Stimulated activated naive B cell treated with anti-CD40 and anti-IgM and Interleukin-4, amounts not matched to agents 10 μg/mL and 1 μg/mL and 100 μg/mL, for 72 hours (primary cell): Measurements from ENCODE around the gene MRPL23.
A peak's percentile ranks its signal among the peaks of the same experiment; 100 is the strongest.

Source experiments
- ATAC-seq, 2 donors: fragments of 150-1000 bp; cut with Tn5 transposase; replicated peaks; 2 replicates each; pipeline ENCODE4 v1.10.0; 2021; ENCODE audit warnings: moderate library complexity in 1 of 2
- DNase-seq: peaks from one replicate; pipeline ENCODE4 v3.0.0; 2021
- H3K27ac Mint-ChIP-seq: one replicate; pipeline ENCODE4 v1.8.0; 2022; ENCODE audit warnings: mild to moderate bottlenecking, mixed read lengths
- H3K27me3 Mint-ChIP-seq, 2 donors: one replicate each; pipeline ENCODE4 v1.8.0; 2022; ENCODE audit warnings: mixed read lengths in 2 of 2
- H3K36me3 Mint-ChIP-seq, 2 donors: one replicate each; pipeline ENCODE4 v1.8.0; 2022; ENCODE audit warnings: mixed read lengths in 2 of 2, mild to moderate bottlenecking in 1 of 2
- H3K4me1 Mint-ChIP-seq, 2 donors: one replicate each; pipeline ENCODE4 v1.8.0; 2022; ENCODE audit warnings: mixed read lengths in 2 of 2, mild to moderate bottlenecking in 1 of 2
- H3K4me3 Mint-ChIP-seq, 2 donors: one replicate each; pipeline ENCODE4 v1.8.0; 2022; ENCODE audit warnings: mild to moderate bottlenecking in 2 of 2, mixed read lengths in 2 of 2, moderate library complexity in 1 of 2
- H3K9me3 Mint-ChIP-seq, 2 donors: one replicate each; pipeline ENCODE4 v1.8.0; 2022; ENCODE audit warnings: mixed read lengths in 2 of 2, mild to moderate bottlenecking in 1 of 2

MRPL23 gene

DNA sequence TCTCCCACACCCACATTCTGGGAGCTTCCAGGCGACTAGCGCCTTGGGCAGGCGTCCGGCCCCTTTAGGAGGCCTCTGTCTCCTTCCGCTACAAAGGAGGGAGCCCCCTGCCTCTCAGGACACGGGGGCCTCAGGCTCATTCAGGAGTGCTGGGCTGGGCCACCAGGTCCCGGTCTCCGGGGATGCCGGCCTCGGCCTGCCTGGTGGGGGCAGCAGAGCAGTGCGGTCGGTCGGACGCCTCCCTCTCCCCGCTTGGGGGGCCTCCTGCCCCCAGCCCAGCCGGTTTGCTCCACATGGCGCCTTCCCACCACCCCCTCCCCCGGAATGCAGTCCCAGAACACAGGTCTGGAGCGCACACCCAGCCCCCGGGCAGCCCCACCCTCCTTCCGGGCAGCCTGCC, 21.9 kb downstream of the MRPL23 start:
- Mint-ChIP-seq H3K4me1 (no peaks in the 10 kb centered on the region), H3K27me3 (no peaks in the 10 kb centered on the region), H3K27ac (no peak overlapping the region), H3K4me3 (no peak overlapping the region), H3K36me3 (no peaks in the 10 kb centered on the region), H3K9me3 (no peaks in the 10 kb centered on the region)
- no peak for ATAC-seq
- DNase-seq, result no peak

DNA sequence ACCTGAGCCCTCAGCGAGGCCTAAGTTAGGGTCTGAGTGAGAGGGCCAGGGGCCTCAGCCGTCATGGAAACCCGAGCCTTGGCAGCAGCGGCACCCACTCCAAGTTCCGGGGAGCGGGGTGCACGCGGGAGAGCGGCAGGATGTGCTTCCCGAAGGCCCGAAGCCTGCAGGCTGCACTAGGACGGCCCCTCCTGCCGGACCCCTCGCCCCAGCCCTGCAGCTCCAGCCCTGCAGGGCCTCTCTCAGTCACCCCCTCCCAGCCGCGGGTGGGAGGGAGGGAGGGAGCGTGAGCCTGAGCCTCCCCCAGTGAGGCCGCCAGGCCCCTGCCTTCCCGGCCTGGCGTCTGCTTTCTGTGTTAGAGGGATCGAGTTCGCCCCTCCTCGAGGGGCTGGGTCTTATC, 22.6 kb downstream of the MRPL23 start:
- ATAC-seq (no peak), DNase-seq (no peak)
- Mint-ChIP-seq H3K4me1 (no peaks in the 10 kb centered on the region), H3K27ac (no peak overlapping the region), H3K27me3 (no peaks in the 10 kb centered on the region), H3K4me3 (no peak overlapping the region), H3K9me3 (no peaks in the 10 kb centered on the region), H3K36me3 (no peaks in the 10 kb centered on the region)

DNA sequence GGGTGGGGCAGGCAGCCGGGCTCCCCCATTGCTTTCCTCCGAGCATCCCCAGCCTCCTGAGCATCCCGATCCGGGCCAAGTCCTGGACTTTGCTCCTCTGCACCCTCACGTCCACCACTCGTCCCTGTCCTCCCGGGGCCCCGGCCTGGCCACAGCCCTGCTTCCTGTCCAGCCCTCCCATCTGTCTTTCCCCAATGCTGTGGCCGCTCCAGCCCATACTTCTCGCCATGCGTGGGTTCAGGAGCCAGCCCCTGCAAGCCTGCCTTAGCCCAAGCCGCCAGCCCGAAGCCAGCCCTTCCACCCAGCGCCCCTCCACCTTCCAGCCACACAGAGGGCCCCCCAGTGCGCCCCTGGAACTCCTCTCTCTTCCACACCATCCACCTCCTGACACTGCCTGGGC, 23.8 kb downstream of the MRPL23 start:
- DNase-seq, result no peak
- H3K27ac Mint-ChIP-seq, result no peak overlapping the region
- no peaks in the 10 kb centered on the region for H3K36me3 Mint-ChIP-seq
- H3K4me1 Mint-ChIP-seq, result no peaks in the 10 kb centered on the region
- H3K27me3 Mint-ChIP-seq, result no peaks in the 10 kb centered on the region
- H3K4me3 Mint-ChIP-seq, result no peak overlapping the region
- no peaks in the 10 kb centered on the region for H3K9me3 Mint-ChIP-seq
- no peak for ATAC-seq

DNA sequence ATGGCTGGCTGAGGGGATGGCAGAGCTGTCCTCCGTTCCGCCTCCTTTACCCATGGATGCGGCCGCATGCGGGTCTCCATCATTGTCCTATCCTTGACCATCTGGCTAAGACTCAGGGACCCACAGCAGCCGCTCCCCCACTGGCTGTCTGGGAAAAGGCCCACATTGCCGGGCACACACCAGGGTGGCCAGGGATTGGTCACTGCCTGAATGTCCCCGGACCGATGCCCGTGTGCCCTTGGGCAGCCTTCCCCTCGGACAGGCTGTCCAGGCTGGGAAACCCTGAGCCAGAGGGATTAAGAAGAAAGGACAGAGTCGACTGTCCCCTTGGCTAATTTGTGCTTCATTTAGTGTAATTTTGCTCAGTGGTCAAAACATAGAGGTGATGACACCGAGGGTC, 28.1 kb downstream of the MRPL23 start:
- Mint-ChIP-seq H3K9me3 (no peaks in the 10 kb centered on the region), H3K27ac (no peak overlapping the region), H3K36me3 (no peaks in the 10 kb centered on the region), H3K27me3 (no peaks in the 10 kb centered on the region), H3K4me1 (no peaks in the 10 kb centered on the region), H3K4me3 (no peak overlapping the region)
- DNase-seq, result no peak
- ATAC-seq, result no peak

DNA sequence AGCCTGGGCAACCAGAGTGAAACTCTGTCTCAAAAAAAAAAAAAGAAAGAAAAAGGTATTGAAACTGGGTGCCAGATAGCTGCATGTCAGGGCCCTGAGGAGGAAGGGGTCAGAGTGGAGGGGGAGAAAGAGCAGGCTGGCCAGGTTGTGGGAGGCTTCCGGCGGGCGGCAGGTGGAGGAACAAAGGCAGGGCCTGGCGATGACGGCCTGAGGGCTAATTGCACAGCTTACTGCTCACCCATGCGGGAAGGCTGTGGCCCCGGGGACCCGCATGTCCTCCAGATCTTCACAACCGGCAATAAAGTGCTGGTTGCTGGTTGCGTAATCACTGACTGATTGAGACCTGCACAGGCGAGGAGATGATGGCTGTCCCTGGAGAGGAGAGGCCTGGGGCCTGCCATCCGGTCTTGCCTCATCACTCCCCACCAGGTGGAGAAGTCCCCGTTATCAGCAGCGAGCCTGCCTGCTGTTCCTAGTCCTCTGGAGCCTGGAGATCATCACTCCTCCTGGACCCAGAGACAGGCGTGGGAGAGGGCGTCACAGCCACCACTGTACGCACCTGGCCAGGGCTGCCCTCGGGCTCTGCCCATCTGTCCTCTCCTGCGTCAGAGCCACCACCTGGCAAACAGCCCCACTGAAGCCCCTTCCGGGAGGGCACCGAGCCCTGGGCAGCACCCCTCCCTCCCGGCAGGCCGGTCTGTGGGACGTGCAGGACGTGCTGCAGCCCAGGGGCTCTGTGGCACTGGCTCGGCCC, 31.8 kb downstream of the MRPL23 start:
- peak; percentile 21 to 46 for ATAC-seq
- H3K36me3 Mint-ChIP-seq, result no peaks in the 10 kb centered on the region
- H3K27me3 Mint-ChIP-seq, result no peaks in the 10 kb centered on the region
- no peaks in the 10 kb centered on the region for H3K4me1 Mint-ChIP-seq
- no peak overlapping the region for H3K27ac Mint-ChIP-seq
- no peak for DNase-seq
- H3K4me3 Mint-ChIP-seq, result no peak overlapping the region
- H3K9me3 Mint-ChIP-seq, result no peaks in the 10 kb centered on the region

DNA sequence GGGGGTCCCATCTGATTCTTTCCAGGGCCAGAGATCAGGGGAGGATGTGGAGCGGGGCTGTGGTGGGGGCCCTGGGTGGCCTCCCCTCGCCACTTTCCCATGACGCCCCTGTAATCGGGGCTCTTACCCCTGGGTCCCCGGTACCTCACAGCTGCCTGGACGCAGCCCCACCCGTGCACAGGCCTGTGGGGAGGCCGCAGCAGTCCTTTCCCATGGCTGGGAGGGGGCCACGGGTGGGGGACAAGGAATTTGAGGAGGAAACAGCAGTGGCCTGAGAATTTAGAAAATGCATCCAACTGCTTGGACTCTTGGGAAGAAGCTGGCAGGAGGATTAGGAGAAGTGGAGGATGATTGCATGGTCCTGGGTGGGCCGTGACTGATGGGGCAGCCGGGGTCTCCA, 32.5 kb downstream of the MRPL23 start:
- H3K27me3 Mint-ChIP-seq, result no peaks in the 10 kb centered on the region
- no peak overlapping the region for H3K4me3 Mint-ChIP-seq
- H3K4me1 Mint-ChIP-seq, result no peaks in the 10 kb centered on the region
- no peaks in the 10 kb centered on the region for H3K36me3 Mint-ChIP-seq
- no peak overlapping the region for H3K27ac Mint-ChIP-seq
- ATAC-seq (no peak), DNase-seq (no peak)
- no peaks in the 10 kb centered on the region for H3K9me3 Mint-ChIP-seq

DNA sequence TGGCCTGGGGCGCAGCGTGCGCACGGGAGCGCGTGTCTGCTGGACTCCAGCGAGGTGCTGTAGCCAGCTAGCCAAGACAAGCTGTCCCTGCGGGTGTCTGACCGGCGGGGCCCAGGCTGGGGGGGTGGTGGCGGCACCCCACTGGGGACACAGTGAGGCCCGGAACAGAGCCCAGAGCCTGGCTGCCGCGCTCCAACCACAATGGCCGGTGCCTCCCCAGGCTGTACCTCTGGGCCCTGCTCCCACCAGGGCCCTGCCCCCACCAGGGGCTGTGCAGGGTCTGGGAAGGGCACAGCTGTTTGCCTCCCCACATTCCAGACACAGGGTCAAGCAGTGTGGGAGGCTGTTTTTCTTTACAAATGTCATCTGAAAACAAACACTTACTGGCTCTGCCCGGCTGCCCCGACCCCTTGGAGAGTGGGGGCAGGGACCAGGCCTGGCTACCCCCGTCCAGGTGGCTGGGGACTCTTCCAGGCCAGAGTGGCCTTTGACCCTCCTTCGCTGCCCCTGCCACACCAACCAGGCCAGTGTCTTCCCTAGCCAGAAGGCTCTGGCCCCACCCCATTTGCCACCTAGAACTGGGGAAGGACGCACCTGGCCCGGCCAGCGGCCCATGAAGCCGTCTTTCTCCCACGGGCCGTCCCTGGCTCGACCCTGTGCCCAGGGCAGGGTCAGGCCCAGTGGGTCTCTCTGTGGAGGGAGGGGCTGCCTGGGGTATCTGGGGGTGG, 35.9 kb downstream of the MRPL23 start:
- H3K9me3 Mint-ChIP-seq, result no peaks in the 10 kb centered on the region
- H3K4me1 Mint-ChIP-seq, result no peaks in the 10 kb centered on the region
- no peak for ATAC-seq
- no peak for DNase-seq
- no peak overlapping the region for H3K4me3 Mint-ChIP-seq
- H3K27me3 Mint-ChIP-seq, result no peaks in the 10 kb centered on the region
- H3K27ac Mint-ChIP-seq, result no peak overlapping the region
- no peaks in the 10 kb centered on the region for H3K36me3 Mint-ChIP-seq

DNA sequence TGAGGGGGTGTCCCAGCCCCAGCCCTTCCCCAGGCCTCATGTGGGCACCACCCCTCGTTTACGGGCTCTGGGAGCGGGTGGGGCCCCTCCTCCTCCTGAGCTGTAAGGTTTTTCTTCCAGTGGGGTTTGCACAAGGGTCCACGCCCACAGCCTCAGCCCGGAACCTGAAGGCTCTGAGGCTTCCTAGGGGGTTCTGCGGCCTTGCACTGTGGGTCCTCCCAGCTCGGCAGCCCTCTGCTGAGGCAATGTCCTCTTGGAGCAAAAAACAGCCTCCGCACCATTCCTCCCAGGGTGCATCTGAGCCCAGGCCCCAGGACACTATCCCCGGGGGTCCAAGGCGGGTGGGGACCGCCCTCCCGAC, 36.4 kb downstream of the MRPL23 start:
- DNase-seq (no peak), ATAC-seq (no peak)

DNA sequence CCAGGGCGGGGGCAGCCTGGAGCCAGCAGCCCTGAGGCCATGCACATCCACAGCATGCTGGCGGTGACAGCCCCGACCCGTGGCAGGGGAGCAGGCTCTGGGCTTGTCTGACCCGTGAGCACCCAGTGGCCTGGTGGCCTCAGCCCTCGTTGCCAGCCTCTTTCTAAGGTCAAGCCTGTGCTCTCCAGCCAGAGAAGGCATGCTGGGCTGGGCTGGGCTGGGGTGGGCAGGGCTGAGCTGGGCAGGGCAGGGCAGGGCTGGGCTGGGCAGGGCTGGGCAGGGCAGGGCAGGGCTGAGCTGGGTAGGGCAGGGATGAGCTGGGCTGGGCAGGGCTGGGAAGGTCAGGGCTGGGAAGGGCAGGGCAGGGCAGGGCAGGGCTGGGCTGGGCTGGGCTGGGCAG, 39.9 kb downstream of the MRPL23 start:
- ATAC-seq (no peak), DNase-seq (no peak)
- Mint-ChIP-seq H3K9me3 (no peaks in the 10 kb centered on the region), H3K27ac (no peak overlapping the region), H3K27me3 (peaks cover 0 to 5% of the 10 kb centered on the region in 2 donors), H3K4me3 (no peak overlapping the region), H3K36me3 (no peaks in the 10 kb centered on the region), H3K4me1 (no peaks in the 10 kb centered on the region)

More for the DNA sequence above, 36.4 kb downstream of the MRPL23 start:
- no peaks in the 10 kb centered on the region for H3K4me1 Mint-ChIP-seq
- no peaks in the 10 kb centered on the region for H3K36me3 Mint-ChIP-seq
- no peak overlapping the region for H3K27ac Mint-ChIP-seq
- H3K9me3 Mint-ChIP-seq, result no peaks in the 10 kb centered on the region
- H3K27me3 Mint-ChIP-seq, result no peaks in the 10 kb centered on the region
- H3K4me3 Mint-ChIP-seq, result no peak overlapping the region

DNA sequence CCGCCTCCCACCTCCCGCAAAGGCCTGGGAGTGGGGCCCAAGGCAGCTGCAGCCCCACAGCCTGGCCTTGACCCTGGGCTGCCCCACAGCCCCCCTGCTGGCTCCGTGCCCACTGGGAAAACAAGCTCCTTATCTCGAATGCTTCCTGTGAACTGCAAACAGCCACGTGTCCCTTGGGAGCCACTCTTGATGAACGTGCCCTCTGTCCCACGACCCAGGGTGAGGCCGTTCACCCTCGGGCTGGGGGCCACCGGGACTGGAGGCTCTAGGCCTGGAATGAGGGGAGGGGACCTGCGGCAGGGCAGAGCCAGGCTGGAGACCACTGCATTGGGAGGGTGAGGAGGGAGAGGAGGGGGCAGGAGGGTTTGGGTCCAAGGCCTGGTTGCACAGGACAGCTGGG, 41.0 kb downstream of the MRPL23 start:
- H3K27ac Mint-ChIP-seq, result no peak overlapping the region
- no peaks in the 10 kb centered on the region for H3K36me3 Mint-ChIP-seq
- H3K4me1 Mint-ChIP-seq, result no peaks in the 10 kb centered on the region
- ATAC-seq (no peak), DNase-seq (no peak)
- H3K4me3 Mint-ChIP-seq, result no peak overlapping the region
- peaks cover 0 to 5% of the 10 kb centered on the region in 2 donors for H3K27me3 Mint-ChIP-seq
- no peaks in the 10 kb centered on the region for H3K9me3 Mint-ChIP-seq

DNA sequence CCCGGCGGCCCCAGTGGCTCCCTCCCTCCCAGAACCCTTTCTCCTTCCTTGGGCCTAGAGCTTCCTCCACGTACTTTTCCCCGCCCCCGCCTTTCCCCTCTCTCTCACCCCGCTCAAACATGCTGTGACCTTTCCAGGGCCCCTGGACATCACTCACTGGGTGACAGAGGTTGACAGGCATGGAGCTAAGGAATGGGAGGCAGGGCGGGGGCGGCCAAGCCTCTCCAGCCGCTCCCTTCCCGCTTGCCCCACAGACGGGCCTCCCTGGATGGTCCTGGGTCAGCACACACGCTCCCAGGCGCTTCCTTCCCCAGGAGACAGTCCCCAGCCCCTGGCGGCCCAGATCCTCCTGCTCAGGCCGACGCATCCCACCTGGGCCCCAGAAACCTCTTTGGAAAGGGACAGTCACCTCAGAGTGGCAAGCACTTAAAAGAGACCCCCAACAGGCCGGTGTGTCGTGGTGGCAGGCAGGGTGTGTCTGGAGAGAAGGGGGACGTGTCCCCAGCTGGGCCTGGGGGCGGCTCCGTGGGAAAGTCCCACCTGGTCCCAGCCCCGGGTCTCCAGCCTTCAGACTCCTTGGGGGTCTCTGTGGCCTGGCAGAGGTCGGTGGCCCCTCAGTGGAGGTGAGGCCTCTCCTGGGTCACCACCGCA, 41.7 kb downstream of the MRPL23 start:
- Mint-ChIP-seq H3K4me1 (no peaks in the 10 kb centered on the region), H3K36me3 (no peaks in the 10 kb centered on the region), H3K27ac (no peak overlapping the region), H3K27me3 (peaks cover 0 to 5% of the 10 kb centered on the region in 2 donors), H3K4me3 (no peak overlapping the region), H3K9me3 (no peaks in the 10 kb centered on the region)
- ATAC-seq (no peak), DNase-seq (no peak)

DNA sequence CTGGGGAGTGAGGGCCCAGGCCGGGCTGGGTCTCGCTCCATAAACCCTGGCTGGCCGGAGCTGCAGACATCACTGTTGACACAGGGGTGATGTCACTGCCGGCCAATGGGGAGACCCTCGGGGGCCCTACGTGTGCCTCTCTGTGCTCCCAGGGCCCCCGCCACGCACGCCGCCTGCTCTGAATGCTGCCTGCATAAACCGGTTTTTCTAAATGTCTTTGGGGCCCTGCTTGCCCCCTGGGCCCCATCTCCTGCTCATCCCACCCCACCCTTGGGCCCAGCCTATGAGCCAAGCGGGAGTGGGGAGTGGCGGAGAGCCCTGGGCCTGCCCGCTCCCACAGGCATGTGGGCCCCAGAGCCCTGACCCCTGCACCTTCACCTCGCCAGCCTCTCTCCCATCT, 42.8 kb downstream of the MRPL23 start:
- Mint-ChIP-seq H3K4me1 (no peaks in the 10 kb centered on the region), H3K27me3 (peaks cover 0 to 5% of the 10 kb centered on the region in 2 donors), H3K36me3 (no peaks in the 10 kb centered on the region), H3K4me3 (no peak overlapping the region), H3K9me3 (no peaks in the 10 kb centered on the region), H3K27ac (no peak overlapping the region)
- DNase-seq (no peak), ATAC-seq (no peak)

DNA sequence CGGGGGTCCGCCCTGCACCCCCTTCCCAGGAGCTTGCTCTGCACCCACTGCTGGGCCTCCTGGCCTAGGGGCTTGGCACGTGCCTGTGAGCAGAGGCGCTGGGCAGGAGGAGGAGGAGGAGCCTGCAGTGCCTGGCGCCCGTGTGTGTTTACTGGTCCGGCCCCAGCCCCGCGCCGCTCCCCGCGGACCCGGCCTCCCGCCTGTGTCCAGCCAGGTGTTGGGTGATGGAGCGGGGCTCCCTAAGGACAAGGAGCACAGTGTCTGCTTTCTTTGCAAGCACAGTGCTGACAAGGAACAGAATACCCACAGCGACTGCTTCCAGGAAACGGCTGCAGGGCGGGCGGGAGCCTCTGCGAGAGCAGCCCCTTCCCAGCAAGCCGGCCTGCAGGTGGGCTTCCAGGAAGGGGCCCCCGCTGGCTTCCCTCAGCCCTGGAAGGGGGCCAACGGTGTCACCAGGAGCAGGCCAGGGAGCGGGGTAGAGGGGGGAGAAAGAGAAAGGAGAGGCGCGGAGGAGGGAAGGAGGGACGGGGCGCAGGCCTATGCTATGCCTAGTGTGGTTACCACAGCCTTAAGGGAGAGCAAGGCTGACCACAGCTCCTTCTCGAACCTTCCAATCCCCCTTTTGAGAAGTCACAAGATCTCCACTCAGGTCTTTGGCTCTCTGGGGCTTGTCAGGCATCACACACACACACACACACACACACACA, 43.9 kb downstream of the MRPL23 start:
- DNase-seq, result no peak
- no peak overlapping the region for H3K4me3 Mint-ChIP-seq
- no peak for ATAC-seq
- no peaks in the 10 kb centered on the region for H3K36me3 Mint-ChIP-seq
- peaks cover 0 to 5% of the 10 kb centered on the region in 2 donors for H3K27me3 Mint-ChIP-seq
- no peaks in the 10 kb centered on the region for H3K9me3 Mint-ChIP-seq
- no peak overlapping the region for H3K27ac Mint-ChIP-seq
- no peaks in the 10 kb centered on the region for H3K4me1 Mint-ChIP-seq

DNA sequence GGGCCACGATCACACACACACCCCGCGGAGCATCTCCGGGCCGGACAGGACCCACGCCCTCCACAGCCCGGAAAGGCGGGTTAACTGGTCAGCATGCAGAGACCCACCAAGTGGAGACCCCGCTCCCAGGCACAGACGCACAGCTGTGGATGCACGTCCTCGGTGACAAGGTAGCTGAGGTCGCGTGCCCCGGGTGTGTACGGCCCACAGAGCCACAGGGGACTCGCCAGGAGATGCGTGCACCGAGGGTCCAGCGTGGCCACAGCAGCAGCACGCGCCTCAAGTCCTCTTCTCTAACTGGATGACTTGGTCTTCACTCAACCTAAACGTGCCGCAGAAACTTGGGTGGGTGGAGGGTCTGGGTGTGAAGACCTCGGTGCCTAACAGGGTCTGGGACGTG, 45.0 kb downstream of the MRPL23 start:
- Mint-ChIP-seq H3K4me3 (no peak overlapping the region), H3K27me3 (peaks cover 0 to 5% of the 10 kb centered on the region in 2 donors), H3K36me3 (no peaks in the 10 kb centered on the region), H3K27ac (no peak overlapping the region), H3K4me1 (no peaks in the 10 kb centered on the region), H3K9me3 (no peaks in the 10 kb centered on the region)
- DNase-seq, result no peak
- no peak for ATAC-seq
